K562 (cell line): ENCODE results near the gene ZFAND3. TPM values are rescaled to one million over a fixed set of nuclear protein-coding genes. Genes with fewer than 3 reads are reported as not detected.

Experiments used
- ATAC-seq: fragments of 200-7000 bp; cut with Tn5 transposase; 3 replicates; pipeline ENCODE4 v1.9.1; 2020; ENCODE audit warnings: moderate library complexity
- BruUV-seq: library from RNA; stranded (reverse); fragments of 400-500 nt; replicated peaks from 2 replicates; lab custom pipeline; 2021; lab: Mats Ljungman, UMichigan
- CTCF ChIA-PET: fragments of 300-600 bp; formaldehyde crosslinking; extraction: SDS; loops from one replicate; lab custom pipeline; 2021; ENCODE audit warnings: low intra/inter-chr PET ratio; lab: Yijun Ruan, JAX
- POLR2A ChIA-PET: fragments of 300-600, 350-650 bp; sonication (Branson Sonifier 250); formaldehyde crosslinking; extraction: SDS; loops from one replicate; lab custom pipeline; 2021; ENCODE audit warnings: antibody characterized with exemption, inconsistent platforms; lab: Yijun Ruan, JAX
- DNase-seq, 4 experiments: peaks; one replicate each; pipeline versions ENCODE4 v3.0.0 to v3.0.0-alpha.2; 2011 to 2018; ENCODE audit warnings: low spot score in 3 of 4, mixed read lengths in 3 of 4; ENCODE audit errors: extremely low read depth in 1 of 4
- FAIRE-seq: peaks from 2 replicates; lab custom pipeline; 2011; peaks lifted over from hg19 to GRCh38; lab: Jason Lieb, UNC
- H2AFZ ChIP-seq: 2 replicates; pipeline ENCODE4 v1.6.0; 2011; ENCODE audit warnings: low read depth, low read length, control low read depth, inconsistent platforms
- H3K27ac ChIP-seq: fragments of 200-600 bp; 3 replicates; pipeline ENCODE4 v1.8.0; 2011; ENCODE audit warnings: low read depth, mild to moderate bottlenecking, control low read depth, inconsistent platforms, low read length, moderate library complexity, mixed read lengths; ENCODE audit errors: extremely low read depth
- H3K27me3 ChIP-seq, 2 experiments: fragments of 300-600 bp in 1 of 2; 2 replicates in 1 of 2; 3 replicates in 1 of 2; pipeline versions ENCODE4 v1.6.0 to v1.8.0; 2011; ENCODE audit warnings: inconsistent platforms in 2 of 2, low read length in 2 of 2, mild to moderate bottlenecking in 1 of 2, mixed read lengths in 1 of 2, moderate library complexity in 1 of 2; ENCODE audit not compliant: control insufficient read depth in 2 of 2, insufficient read depth in 2 of 2
- H3K36me3 ChIP-seq: fragments of 300-600 bp; 3 replicates; pipeline ENCODE4 v1.8.0; 2011; ENCODE audit warnings: mild to moderate bottlenecking, low read length, inconsistent platforms; ENCODE audit not compliant: control insufficient read depth, insufficient read depth
- H3K4me1 ChIP-seq, 2 experiments: fragments of 200-600 bp in 1 of 2; replicated peaks in 1 of 2; 2 replicates in 1 of 2; 3 replicates in 1 of 2; pipeline versions ENCODE4 v1.5.1 to v1.8.0; 2011; ENCODE audit warnings: inconsistent platforms in 2 of 2, low read length in 2 of 2, mild to moderate bottlenecking in 1 of 2, mixed read lengths in 1 of 2, moderate library complexity in 1 of 2; ENCODE audit not compliant: control insufficient read depth in 2 of 2, insufficient read depth in 2 of 2
- H3K4me2 ChIP-seq: 2 replicates; pipeline ENCODE4 v1.6.1; 2011; ENCODE audit warnings: low read length, control low read depth, inconsistent platforms, mixed read lengths; ENCODE audit not compliant: insufficient read depth
- H3K4me3 ChIP-seq: fragments of 200-600 bp; sonication (generic), shearing (Covaris generic); 2 replicates; pipeline ENCODE4 v1.5.1; 2016; ENCODE audit warnings: control low read depth, inconsistent platforms
- H3K79me2 ChIP-seq: fragments of 200-600 bp; 3 replicates; pipeline ENCODE4 v1.8.0; 2011; ENCODE audit warnings: low read length, inconsistent platforms; ENCODE audit not compliant: control insufficient read depth, insufficient read depth
- H3K9ac ChIP-seq, 2 experiments: 2 replicates each; pipeline versions ENCODE4 v1.6.0 to v1.6.1; 2011; ENCODE audit warnings: low read depth in 2 of 2, low read length in 2 of 2, control low read depth in 1 of 2, inconsistent platforms in 1 of 2, mild to moderate bottlenecking in 1 of 2, mixed read lengths in 1 of 2; ENCODE audit not compliant: insufficient read depth in 1 of 2
- H3K9me1 ChIP-seq: one replicate; pipeline ENCODE4 v1.6.0; 2011; ENCODE audit warnings: inconsistent platforms, mild to moderate bottlenecking, low read length, moderate library complexity; ENCODE audit not compliant: control insufficient read depth, insufficient read depth
- H3K9me3 ChIP-seq: replicated peaks from 2 replicates; pipeline ENCODE4 v1.5.1; 2011; ENCODE audit warnings: low read depth, low read length, inconsistent platforms; ENCODE audit not compliant: control insufficient read depth, insufficient read depth
- H4K20me1 ChIP-seq: replicated peaks from 2 replicates; pipeline ENCODE4 v1.6.1; 2011; ENCODE audit warnings: low read length, inconsistent platforms, mixed read lengths; ENCODE audit not compliant: control insufficient read depth, insufficient read depth
- MAFG ChIP-seq: fragments of 450-650 bp; conservative IDR thresholded peaks from 2 replicates; pipeline ENCODE4 v1.6.1; 2016; ENCODE audit warnings: missing genetic modification characterization, missing compliant biosample characterization
- MIER1 ChIP-seq: fragments of 450-650 bp; IDR thresholded peaks from 2 replicates; pipeline ENCODE4 v1.6.1; 2016; ENCODE audit warnings: antibody characterized with exemption, mild to moderate bottlenecking, low read depth
- RCOR1 ChIP-seq, 2 experiments: IDR thresholded peaks; 2 replicates each; pipeline ENCODE4 v1.6.1; 2012; ENCODE audit warnings: low read depth in 2 of 2, low read length in 2 of 2, borderline replicate concordance in 1 of 2, improper control_type of control experiment in 1 of 2
- ZBTB7A ChIP-seq: IDR thresholded peaks from 2 replicates; pipeline ENCODE4 v1.6.1; 2011; ENCODE audit warnings: low read depth, mild to moderate bottlenecking, low read length, moderate library complexity, borderline replicate concordance; ENCODE audit not compliant: control insufficient read depth
- ZFPM2 ChIP-seq: fragments of 250-450 bp; sonication (Bioruptor Pico); IDR thresholded peaks from 2 replicates; pipeline ENCODE4 v1.5.1; 2022; ENCODE audit warnings: mild to moderate bottlenecking
- WGBS: fragments of 100-300 bp; shearing (Covaris generic); methylation state at CpG from one replicate; pipeline ENCODE4 v1.1.6; 2016; ENCODE audit warnings: low coverage, mixed read lengths; ENCODE audit not compliant: insufficient coverage; ENCODE audit errors: missing lambda C conversion rate; 5-methylcytosine and 5-hydroxymethylcytosine counted together
- in situ Hi-C: fragments of 300-500 bp; cut with MboI; formaldehyde crosslinking; loops from 4 replicates; pipeline ENCODE4 v1.15.0; 2018; ENCODE audit warnings: inconsistent platforms, mixed read lengths
- intact Hi-C: fragments of 100-400 bp; cut with micrococcal nuclease; formaldehyde crosslinking; loops from 2 replicates; pipeline ENCODE4 v1.14.2; 2022
- polyA plus RNA-seq, 8 experiments: library from polyadenylated mRNA; depleted of rRNA in 4 of 8; stranded (reverse) in 5 of 8; unstranded in 3 of 8; fragments of >200 nt; fragmentation: Nextera tagmentation in 2 of 8; fragmentation: Illumina TruSeq in 1 of 8; extraction: Ambion mirVana in 2 of 8; extraction: Trizol in 1 of 8; gene quantifications; 2 replicates each; pipeline versions ENCODE4 v1.2.1 to v1.2.3, GENCODE V29; 2011 to 2014; ENCODE audit warnings: inconsistent platforms in 1 of 8, missing spikeins in 1 of 8
- total RNA-seq, 7 experiments: library from RNA; depleted of rRNA in 6 of 7; stranded (reverse); fragments of >200 nt in 6 of 7; fragmentation: Illumina TruSeq in 2 of 7; extraction: Trizol in 2 of 7; gene quantifications; 2 replicates each; pipeline versions ENCODE4 v1.2.1 to v1.2.3, GENCODE V29; 2011 to 2021; ENCODE audit warnings: low replicate concordance in 1 of 7
- TF ChIP-seq, protein P1 (sequence below): fragments of 250-450 bp; sonication (Bioruptor Pico); IDR thresholded peaks from 2 replicates; pipeline ENCODE4 v1.6.1; 2021; ENCODE audit warnings: mild to moderate bottlenecking
- TF ChIP-seq, protein P2 (sequence below), 2 experiments: fragments of 450-650 bp; formaldehyde crosslinking in 1 of 2; IDR thresholded peaks; 2 replicates each; pipeline versions ENCODE4 v1.4.0 to v1.6.1; 2014 to 2020; ENCODE audit warnings: mild to moderate bottlenecking in 2 of 2, borderline replicate concordance in 1 of 2, low read depth in 1 of 2

ZFAND3 gene
- total and polyA plus RNA-seq, 9 of the 15 experiments (the other 6 are each of a cell fraction or from before 2014, with no cell fraction given) = 0.81 to 26.6 (median 11.8) TPM

DNA sequence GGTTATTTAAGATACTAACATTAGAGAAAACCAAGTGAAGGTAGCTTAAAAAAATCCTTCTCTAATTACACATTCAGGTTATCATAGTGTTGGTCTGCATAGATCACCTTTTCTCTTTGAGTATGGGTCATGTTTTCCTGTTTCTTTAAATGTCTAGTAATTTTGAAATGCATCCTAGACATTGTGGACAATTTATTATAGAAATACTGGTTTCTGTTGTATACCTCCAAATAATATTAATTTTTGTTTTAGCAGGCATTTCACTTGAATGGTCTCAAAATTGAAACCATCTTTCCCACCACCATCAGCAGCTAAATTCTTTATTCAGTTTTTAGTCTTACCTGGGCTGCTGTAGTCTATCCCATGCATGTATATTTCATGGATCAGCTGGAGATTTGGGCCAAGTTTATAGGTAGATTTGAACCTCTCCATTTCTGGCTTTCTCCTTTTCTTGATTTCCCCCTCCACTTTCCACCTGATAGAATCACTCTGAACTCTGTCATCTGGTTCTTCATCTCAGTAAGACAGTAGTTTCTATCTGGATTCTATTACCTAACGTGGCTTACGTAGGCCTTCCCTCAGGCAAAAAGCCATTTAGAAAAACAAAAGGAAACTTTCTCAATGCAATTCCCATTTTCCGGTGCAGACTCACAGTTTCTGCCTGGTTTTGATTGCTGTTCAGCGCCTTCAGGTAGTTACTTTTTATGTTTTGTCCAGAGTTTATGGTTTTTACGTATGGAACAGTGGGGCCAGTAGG is 52.3 kb downstream of the ZFAND3 start:
- WGBS = 89% methylated on average over 5 of the region's 5 CpGs
- ATAC-seq (no peak), FAIRE-seq (no peak), DNase-seq (no peak)
- Histone ChIP-seq H3K4me1 (no peaks in the 10 kb centered on the region; a peak in 1 of 5 replicates), H3K27ac (no peak overlapping the region), H3K9me3 (no peaks in the 10 kb centered on the region), H3K4me2 (no peak overlapping the region), H3K79me2 (peaks cover 59% of the 10 kb centered on the region), H4K20me1 (peaks cover 14% of the 10 kb centered on the region; the same call in 1 of the 2 replicates), H3K27me3 (no peaks in the 10 kb centered on the region), H3K9me1 (no peaks in the 10 kb centered on the region), H3K4me3 (no peak overlapping the region), H3K36me3 (no peaks in the 10 kb centered on the region), H2AFZ (no peak overlapping the region), H3K9ac (no peak overlapping the region)
- no TSS peak for BruUV-seq
- ChIA-PET POLR2A (interaction anchor here (0.9 kb wide), 1 partner anchor 30 kb away, joined by 3 read pairs; no protein-coding TSS in a partner anchor), CTCF (interaction anchor here (0.8 kb wide), 1 partner anchor 11 kb away, joined by 3 read pairs; no protein-coding TSS in a partner anchor)
- in situ Hi-C loops (no loop called here), intact Hi-C loops (no loop called here)
- TF ChIP-seq, protein P1, sequence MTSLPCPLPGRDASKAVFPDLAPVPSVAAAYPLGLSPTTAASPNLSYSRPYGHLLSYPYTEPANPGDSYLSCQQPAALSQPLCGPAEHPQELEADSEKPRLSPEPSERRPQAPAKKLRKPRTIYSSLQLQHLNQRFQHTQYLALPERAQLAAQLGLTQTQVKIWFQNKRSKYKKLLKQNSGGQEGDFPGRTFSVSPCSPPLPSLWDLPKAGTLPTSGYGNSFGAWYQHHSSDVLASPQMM = no peak
- TF ChIP-seq ZBTB7A = no peak
- TF ChIP-seq, protein P2, sequence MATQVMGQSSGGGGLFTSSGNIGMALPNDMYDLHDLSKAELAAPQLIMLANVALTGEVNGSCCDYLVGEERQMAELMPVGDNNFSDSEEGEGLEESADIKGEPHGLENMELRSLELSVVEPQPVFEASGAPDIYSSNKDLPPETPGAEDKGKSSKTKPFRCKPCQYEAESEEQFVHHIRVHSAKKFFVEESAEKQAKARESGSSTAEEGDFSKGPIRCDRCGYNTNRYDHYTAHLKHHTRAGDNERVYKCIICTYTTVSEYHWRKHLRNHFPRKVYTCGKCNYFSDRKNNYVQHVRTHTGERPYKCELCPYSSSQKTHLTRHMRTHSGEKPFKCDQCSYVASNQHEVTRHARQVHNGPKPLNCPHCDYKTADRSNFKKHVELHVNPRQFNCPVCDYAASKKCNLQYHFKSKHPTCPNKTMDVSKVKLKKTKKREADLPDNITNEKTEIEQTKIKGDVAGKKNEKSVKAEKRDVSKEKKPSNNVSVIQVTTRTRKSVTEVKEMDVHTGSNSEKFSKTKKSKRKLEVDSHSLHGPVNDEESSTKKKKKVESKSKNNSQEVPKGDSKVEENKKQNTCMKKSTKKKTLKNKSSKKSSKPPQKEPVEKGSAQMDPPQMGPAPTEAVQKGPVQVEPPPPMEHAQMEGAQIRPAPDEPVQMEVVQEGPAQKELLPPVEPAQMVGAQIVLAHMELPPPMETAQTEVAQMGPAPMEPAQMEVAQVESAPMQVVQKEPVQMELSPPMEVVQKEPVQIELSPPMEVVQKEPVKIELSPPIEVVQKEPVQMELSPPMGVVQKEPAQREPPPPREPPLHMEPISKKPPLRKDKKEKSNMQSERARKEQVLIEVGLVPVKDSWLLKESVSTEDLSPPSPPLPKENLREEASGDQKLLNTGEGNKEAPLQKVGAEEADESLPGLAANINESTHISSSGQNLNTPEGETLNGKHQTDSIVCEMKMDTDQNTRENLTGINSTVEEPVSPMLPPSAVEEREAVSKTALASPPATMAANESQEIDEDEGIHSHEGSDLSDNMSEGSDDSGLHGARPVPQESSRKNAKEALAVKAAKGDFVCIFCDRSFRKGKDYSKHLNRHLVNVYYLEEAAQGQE (IDR thresholded peaks at IDR 0.05; ENCODE audit: borderline replicate concordance) = no peak
- TF ChIP-seq, protein P2 (CRISPR knock-in tag; IDR thresholded peaks at IDR 0.05; ENCODE audit: low read depth) = no peak
- no peak for TF ChIP-seq ZFPM2 (CRISPR knock-in tag)
- no peak for TF ChIP-seq RCOR1 (IDR thresholded peaks at IDR 0.05; ENCODE audit: borderline replicate concordance in 1 of 2, low read depth in 2 of 2, low read length in 2 of 2)
- TF ChIP-seq MAFG (tag) = no peak
- no peak for TF ChIP-seq MIER1
